DMS 273 (cell line): ENCODE measurements around the gene TRIM65.
"Not testable (repeated sequence)": the region's sequence is repeated elsewhere in the genome, so short reads cannot be mapped to it uniquely, and the experiment has no call there.

Experiments used
- DNase-seq: peaks from one replicate; lab custom pipeline; 2025; ENCODE audit not compliant: unreplicated experiment; lab: John Stamatoyannopoulos, UW

Gene TRIM65

DNA sequence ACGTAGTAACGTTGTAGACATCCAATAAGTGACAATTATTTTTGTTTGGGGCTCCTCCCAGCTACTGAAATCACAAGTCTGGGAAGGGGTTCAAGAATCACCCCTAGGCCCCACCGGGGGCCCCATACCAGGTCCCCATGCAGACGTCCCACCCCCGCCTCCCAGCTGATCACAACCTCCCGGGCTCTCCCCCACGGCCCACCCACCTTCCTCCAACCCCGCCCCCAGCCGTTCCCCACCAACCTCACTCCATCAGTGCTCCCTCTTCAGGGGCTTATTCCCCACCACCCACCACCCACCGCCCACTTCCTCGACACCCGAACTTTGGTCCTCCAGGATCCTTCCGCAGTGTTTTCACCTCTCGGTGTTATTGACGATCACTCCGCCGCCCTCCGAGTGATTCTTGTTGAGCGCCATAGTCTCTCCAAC is 41.9 kb downstream of the TRIM65 start:
- DNase-seq, result no peak

DNA sequence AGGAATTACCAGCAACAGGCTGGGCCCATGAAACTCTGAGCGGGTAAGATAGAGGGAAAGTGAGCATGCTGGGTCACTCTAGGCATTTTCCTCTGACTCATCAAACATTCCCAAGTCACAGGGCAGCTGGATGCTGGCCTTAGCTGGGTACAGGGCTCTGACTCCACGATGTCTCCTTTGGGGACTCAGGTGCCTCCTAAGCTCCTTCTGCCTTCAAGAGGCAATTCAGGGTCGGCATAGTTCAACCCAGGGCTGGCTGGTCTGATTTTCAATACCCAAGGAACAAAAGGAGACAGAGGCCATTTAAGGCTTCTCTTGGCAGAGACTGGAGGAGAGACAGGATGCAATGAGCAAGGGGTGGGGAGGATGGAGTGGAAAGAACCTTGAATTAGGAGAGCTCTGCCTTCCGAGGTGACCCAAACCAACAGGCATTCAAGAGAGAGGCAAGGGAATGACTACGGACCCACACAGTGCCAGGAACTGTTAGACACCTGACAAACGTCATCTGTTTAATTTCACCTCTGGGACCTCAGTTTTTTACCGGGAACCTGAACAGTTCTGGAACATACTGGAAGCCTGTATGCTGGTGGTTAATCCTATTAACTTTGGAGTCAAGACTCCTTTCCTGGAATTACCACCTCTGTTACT is 42.5 kb downstream of the TRIM65 start:
- DNase-seq, result no peak

DNA sequence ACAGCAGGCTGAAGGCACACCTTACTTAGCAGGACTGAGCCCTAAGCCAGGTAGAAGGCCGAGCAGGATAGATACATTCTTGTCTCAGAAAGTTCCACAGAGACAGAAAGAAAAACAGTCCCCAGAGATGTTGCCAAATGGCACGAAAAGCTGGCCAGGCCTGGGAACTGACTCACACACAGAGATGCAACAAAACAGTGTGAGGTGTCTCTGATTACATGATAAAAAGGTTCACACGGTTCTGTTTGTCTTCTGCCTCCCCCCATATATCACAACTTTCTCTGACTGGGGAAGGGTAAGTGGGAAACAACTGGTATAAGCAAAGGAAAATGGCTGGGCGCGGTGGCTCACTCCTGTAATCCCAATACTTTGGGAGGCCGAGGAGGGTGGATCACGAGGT is 43.3 kb downstream of the TRIM65 start:
- DNase-seq, result no peak

DNA sequence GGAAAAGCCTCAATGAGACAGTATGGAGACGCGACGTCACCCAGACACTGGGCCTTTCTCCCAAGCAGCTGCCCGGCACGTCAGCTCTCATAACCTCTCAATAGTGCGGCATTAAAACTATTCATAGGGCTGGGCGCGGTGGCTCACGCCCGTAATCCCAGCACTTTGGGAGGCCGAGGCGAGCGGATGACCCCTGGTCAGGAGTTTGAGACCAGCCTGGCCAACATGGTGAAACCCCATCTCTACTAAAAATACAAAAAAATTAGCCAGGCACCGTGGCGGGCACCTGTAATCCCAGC is 45.1 kb downstream of the TRIM65 start:
- not testable (repeated sequence) for DNase-seq

DNA sequence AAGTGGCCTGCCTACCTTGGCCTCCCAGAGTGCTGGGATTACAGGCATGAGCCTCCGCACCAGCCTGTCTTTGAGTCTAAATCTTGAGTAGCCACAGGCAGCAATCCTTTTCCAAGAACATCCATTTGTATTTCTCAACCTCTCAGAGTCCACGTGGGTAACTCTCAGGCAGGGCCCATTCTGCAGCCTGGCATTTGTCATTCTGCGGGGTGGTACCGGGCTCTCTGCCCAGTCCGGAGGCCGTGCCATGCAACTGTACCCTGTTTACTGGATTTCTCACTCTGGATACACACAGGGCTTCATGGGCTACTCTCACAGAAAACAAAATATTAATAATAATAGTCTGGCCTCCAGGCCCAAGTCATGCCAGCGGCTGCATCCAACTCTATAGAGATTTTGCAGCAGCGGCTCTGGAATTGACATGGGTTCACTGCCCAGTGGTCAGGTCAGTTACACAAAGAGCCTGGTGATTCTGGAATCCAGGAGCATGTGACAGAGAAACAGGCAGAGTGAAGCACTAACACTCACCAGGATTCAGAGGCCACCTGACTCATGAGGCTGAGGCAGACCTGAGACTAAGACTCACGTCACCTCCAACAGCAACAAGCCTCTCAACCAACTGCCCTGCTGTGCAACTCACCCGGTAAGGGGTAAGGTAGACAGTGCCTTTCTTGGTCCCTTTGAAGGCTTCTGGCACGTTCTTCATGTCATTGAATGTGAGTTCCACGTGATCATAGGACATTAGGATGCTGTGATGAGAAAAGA is 45.6 kb downstream of the TRIM65 start:
- no peak for DNase-seq

DNA sequence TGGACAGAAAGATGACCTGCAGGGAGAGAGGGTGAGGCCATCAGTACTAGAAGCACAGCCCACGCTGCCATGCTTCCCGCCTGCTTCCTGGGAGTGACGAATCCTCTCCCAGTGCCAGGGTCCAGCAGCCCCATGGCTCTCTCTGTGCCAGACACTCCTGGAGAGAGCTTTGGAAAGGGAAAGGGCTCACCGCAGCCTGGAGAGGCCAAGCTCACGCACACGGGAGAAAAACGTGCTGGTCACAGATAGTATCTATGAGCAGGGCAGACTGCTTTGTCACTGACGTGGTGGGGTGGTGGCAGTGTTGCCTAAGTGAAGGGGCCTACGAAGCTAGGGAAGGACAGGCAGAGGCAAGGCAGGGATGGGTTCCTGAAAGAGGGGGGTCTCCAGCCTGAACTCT is 47.0 kb downstream of the TRIM65 start:
- no peak for DNase-seq

DNA sequence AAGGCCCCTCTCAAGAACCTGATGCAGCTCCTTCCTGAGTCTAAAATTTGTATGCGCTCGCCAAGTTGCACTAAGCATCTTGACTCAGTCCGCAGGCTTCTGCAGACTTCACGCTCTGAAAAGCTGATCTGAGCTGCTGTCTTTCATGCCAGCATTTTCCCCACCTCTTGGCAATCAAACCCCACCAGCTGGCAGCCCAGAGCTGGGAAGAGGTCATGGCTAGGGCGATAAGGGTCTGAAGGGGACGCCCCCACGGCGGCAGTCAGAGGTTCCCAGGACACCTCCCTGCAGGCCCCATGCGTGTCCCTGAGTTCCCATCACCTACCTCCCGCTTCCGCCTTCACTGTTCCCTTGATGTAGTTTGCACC is 47.5 kb downstream of the TRIM65 start:
- peak; percentile 49 for DNase-seq

DNA sequence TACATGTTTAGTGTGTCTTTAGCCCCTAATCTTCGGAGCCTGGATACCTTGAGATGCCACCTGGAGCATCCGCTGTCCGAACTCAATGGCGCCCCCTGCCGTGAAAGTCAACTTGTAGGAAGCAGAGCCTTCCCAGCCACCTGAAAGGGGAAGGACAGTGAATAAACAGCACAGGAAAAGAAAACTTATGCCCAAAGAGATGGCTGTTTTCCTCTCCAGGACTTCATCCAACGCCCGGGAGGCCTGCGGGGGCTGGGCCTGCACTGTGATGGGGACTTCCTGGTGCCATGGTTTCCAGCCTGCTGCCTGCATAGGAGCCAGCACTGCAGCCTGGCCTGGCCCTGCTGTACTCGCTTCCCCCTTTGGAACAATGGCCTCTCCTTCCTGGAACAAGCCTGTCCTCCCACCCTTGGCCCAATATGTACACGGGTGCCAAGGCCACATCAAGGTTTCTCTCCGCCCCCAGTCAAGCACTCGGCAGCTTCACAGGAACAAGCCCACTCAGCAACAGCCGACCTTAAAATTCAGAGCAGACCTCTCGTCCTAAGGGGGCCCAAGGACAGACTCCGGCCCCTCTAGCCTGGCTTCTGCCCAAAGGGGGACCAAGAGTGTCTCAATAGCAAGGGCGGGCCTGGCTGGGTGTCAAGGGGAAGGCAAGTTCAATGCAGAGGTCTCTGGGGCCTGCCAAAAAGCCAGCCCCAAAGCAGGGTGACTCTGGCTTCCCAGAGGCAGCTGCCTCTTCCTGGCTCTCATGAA is 48.0 kb downstream of the TRIM65 start:
- peak; percentile 83 for DNase-seq

DNA sequence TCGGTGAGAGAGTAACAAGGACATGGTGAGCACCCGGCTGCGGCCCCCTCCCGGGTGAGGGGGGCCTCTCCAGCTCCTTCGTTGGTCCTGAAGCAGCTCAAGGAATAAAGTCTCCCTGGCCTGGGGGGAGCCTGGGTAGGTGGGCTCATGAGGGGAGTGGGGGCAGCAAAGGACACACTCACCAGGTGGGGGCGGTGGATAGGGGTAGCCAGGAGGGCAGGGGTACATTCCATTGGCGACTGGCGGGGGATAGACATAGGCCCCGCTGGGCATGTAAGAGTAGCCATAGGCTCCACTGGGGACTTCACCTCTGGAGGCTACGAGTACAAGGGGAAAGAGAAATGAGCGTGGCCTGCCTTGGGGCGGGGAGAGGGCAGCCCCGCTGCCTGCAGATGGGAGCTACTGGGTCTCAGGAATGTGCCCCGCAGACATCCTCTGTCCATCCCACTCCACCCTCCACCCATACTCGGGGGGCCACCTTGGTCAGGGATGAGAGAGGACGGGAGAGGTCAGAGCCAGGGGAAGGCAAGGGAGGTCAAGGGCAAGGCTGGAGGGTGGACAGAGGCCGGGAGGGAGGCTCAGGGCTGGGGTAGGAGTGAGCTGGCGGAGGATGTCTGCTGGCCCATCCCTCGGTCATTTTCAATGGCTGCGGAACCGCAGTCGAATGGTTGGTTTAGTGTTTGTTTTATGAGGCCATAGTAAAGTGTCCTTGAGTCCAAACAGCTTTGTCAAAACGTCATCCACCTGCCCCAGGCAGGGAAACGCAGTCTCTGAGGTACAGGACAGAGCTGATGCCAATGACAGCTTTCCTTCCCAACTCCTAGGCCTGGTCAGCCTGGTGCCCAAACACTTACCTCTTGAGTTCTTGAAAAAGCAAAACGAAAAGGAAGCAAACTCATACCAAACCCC is 48.9 kb downstream of the TRIM65 start:
- DNase-seq, result no peak

DNA sequence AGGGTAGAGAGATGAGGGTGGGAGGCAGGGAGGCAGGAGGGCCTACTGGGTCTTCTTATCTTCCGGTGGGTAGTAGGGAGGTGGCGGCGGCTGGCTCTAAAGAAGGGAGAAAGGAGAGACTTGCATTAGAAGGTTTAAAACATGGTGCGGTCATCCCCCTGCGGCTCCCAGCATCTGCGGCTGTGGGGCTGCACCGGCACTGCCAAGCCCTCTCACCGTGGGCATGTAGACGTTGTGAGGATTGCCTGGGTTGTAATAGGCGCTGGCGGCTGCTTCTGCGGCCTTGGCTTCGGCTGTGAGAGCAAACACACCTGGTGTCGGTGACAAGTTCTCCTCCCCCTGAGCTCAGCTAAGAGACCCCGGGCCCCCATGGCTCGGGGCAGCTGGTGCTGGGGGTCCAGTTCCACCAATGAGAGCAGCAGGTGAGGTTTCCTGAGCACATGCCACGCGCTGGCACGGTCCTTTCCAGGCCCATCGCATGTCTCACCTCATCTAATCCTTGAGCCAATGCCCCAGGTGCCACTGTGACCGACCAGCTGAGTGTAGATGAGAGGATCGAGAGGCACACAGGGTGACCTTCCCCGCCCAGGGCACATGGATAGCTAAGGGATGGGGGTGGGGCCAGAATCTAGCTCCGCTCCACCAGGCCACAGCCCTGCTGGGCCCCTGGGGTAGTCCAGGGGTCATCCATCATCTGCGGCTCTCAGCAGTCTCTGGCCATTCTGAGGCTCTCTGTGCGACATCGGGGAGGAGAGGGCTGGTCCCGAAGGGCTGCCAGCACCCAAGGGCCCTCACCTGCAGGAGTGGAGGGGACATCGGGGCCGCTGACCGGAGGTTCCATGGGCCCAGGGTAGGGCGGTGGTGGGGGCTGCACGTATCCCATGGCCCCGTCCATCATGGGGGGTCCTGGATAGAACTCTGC is 49.8 kb downstream of the TRIM65 start:
- DNase-seq, result no peak

DNA sequence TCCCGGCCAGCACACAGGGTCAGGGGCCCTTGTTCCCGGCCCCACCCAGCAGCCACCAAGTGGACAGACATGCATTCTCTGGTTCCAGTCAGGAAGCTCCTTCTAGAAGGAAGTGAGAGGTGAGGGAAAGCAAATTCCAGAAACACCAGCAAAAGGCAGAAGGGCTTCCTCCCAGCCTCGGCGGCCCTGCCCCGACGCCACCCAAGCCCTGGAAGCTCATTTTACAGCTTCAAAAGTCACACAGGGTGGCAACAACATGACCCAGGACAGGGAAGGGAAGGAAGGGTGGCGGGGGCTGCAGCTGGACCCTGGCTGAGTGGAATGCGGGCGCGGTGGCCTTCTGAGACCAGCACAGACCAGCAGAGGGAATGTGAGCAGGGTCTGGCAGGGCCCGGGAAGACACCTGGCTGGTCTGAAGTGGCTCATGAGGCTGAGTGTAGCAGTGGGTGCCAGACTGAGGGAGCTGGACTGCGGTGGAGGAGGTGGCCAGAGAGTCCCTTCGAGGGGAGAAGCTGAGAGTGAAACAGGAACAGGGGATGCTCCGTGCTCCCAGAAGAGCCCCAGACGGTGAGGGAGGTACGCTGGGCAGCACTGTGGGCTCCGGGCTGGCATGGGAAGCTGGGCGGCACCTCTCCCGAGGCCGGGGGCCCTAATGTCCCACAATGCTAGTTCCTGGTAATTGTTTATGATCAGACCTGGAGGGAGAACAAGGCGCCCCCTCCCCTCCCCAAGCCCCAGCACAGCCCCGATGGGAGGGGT is 50.6 kb downstream of the TRIM65 start:
- DNase-seq, result no peak

DNA sequence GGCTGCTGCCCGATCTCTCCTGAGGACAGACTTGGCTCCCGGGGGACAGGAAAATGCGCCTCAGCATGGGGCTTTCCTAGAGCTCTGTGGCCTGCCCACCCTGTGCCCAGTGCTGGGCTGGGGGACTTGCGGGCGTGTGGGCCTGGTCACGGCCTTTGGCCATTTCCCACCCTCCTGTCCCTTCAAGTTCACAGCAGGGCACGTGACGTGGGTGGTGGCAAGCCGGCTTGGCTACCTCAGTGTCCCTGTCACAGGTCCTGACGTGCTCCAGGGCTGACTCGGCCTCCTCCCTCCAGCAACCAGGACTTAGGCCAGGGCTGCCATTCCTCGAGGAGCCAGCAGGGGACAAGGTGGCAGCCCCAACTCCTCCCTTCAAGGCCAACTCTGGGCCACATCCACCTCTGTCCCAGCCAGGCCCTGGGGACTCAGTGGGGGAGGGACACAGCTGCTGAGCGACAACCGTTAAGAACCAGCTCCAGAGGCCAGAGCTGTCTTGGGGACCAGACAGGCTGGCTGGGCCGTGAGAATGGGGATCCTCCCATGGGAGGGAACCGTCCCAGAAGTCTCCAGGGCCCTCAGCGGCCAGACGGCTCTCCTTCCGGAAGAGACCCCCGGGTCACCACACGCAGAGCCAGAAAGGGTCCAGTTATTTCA is 51.6 kb downstream of the TRIM65 start:
- DNase-seq, result peak; percentile 85

DNA sequence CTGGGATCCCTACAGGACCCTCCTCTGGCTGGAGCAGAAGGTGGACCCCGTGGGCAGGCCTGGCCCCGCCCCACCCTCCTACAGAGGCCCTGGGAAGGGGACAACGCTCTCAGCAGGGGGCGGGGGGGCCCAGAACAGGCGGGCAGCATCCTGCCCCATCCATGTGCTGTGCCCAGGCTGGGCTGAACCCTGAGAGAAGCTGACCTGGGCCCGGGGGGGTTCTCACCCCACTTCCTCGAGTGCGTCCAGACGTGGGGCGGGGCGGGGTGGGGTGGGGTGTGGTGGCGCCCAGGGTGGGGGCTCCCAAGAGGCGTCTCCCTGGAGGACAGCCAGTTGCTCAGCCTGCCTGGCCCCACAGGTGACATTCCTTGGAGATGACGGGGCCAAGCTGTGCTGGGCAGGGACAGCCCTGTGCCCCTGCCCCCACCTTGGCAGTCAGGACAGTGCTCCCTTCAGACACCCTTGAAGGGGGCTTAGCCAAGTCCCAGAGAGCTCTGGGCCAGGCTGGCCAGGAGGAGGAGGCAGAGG is 52.2 kb downstream of the TRIM65 start:
- no peak for DNase-seq

DNA sequence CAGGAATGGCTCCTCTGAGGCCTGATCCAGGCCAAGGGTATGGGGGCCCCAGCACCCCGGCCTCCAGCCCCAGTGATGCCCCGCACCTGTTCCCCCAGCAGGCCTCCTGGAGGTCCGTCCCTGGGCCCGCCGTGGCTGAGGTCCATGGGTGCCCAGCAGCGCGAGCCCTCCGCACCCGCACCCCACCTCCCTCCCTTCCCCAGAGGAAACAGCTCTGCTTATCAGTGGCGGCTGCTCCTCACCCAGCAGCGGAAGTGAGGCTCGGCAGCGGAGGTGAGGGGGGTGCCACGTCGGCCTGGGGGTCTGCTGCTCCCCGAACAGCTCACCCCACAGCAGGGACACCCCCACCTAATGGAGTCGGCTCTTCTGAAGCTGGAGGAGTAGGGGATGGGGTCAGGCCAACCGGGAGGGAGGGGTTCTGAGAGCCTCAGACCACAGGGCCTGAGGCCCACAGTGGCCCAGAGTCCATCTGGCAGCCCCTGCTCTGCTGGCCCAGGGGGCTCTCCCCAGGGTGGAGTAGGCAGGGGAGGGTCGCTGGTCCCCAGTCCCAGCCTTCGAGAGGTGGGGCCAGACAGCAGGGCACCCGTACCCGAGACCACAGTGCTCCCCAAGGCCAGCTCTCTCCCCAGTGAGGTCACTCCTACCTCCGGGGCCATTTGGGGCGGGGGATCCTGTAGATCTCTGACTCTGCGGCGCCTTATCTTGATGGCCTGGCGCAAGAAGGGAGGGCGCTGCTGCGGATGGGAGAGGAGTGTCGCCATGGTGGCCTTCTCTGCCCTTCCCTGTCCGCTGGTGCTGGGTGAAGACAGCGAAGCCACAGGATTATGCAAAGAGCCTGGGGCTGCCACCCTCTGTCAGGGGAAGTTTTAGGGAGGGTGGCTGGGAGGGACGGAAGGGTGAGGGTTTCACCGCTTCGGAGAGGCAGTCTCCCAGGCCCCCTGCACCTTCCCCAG is 52.9 kb downstream of the TRIM65 start, which contains the start of gene UNC13D:
TSS of gene UNC13D (minus strand) at position 828 of the 953 bp plus-strand sequence. CDS start at position 761, 67 bp downstream.
- DNase-seq, result no peak

DNA sequence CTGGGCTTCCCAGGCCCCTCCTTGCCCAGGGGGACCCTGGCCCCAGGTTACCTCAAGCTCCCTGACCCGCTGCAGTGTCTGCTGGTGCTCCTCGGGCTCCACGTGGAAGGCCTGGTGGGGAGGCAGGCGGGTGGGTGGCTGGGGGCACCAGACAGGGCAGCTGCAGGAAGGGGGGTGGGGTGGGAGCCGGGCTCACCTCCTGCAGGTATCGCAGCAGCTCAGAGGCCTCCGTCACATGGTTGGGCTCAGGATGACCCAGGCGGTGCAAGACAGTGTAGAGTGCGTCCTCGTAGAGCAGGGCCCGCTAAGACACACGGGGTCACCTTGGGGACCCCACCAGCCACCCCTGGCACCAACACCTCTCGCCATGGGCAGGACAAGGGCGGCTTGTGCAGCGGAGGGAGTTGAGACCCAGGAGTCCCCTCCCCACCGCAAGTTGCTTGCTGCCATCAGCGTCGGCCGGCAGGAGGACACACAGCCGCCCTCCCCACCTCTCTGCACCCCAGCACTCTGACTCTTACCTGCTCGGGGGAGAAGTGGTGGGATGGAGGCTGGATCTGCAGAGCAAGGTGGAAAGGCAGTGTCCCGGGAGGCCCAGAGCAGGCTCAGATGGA is 53.7 kb downstream of the TRIM65 start:
- no peak for DNase-seq

DNA sequence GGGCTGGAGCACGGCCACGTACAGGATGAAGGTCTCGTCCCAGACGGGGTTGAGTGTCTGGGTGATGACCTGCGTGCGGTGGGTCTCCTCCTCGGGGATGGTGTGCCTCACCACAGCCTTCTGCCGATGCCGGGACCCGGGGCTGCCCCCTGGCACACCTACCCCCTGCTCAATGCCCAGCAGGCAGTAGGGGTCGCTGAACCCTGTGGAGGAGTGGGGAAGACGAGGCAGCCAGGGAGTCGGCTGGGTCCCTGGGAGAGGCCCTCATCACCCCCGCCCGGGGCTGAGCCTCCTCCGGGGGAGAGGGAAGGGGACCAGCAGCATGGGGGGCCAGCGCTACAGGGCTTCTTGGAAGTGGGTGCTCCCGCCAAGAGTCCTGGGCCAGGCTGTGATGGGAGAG is 54.3 kb downstream of the TRIM65 start:
- DNase-seq, result no peak

DNA sequence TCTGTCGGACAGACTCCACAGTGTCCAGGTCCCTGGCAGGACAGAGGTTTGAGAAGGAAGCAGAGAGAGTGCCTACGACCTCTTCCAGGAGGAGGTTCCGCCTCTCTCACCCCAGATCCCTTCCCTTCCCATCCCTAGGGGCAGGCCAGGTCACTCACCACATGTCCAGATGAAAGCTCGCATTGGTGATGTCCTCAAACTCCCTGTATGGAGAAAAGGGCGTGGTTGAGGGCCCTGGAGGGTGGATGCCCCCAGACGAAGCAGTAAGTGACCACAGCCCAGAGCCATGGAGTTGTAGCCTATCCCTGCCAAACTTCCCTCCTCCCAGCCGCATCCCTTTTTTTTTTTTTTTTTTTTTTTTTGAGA is 56.0 kb downstream of the TRIM65 start:
- DNase-seq, result no peak
